Measurements from ENCODE around the gene SRRM4.
"Not testable (repeated sequence)": the region's sequence is repeated elsewhere in the genome, so short reads cannot be mapped to it uniquely, and the experiment has no call there.

Gene SRRM4

GRCh38 chr12:119102714-119103113 lies 121.4 kb downstream of the SRRM4 start:
- TF ChIP-seq CTBP1 (IDR thresholded peaks at IDR 0.05; ENCODE audit: borderline replicate concordance) (no peak), FOXM1 (IDR thresholded peaks at IDR 0.05; ENCODE audit: borderline replicate concordance) (no peak), ARNT (IDR thresholded peaks at IDR 0.05) (no peak), L3MBTL2 (conservative IDR thresholded peaks at IDR 0.05) (no peak), ZNF384 (IDR thresholded peaks at IDR 0.05) (no peak), SP1 (IDR thresholded peaks at IDR 0.05) (no peak), BHLHE40 (IDR thresholded peaks at IDR 0.05; ENCODE audit: borderline replicate concordance) (no peak), LEF1 (IDR thresholded peaks at IDR 0.05; ENCODE audit: borderline replicate concordance) (no peak), PKNOX1 (IDR thresholded peaks at IDR 0.05) (no peak), TARDBP (IDR thresholded peaks at IDR 0.05) (no peak), NFRKB (IDR thresholded peaks at IDR 0.05) (no peak), SUZ12 (IDR thresholded peaks at IDR 0.05) (no peak), HDGF (IDR thresholded peaks at IDR 0.05; ENCODE audit: borderline replicate concordance) (no peak), ELF4 (IDR thresholded peaks at IDR 0.05) (no peak), FOXK2 (IDR thresholded peaks at IDR 0.05) (no peak), FOXA1 (IDR thresholded peaks at IDR 0.05) (no peak)
- ChIA-PET POLR2A (no interaction called here), CTCF (no interaction called here)
- DNase-seq (ENCODE audit: extremely low spot score) = no peak

- CTCF ChIA-PET, POLR2A ChIA-PET: not testable (repeated sequence)
These were observed 123.6 kb downstream of the SRRM4 start for GRCh38 chr12:119104969-119105368.

GRCh38 chr12:119113496-119113986 lies 132.2 kb downstream of the SRRM4 start:
- no peak for DNase-seq (ENCODE audit: extremely low spot score)
- TF ChIP-seq ZNF384 (IDR thresholded peaks at IDR 0.05) (no peak), FOXM1 (IDR thresholded peaks at IDR 0.05; ENCODE audit: borderline replicate concordance) (no peak), SP1 (IDR thresholded peaks at IDR 0.05) (no peak), CTBP1 (IDR thresholded peaks at IDR 0.05; ENCODE audit: borderline replicate concordance) (no peak), HDGF (IDR thresholded peaks at IDR 0.05; ENCODE audit: borderline replicate concordance) (no peak), ARNT (IDR thresholded peaks at IDR 0.05) (no peak), FOXK2 (IDR thresholded peaks at IDR 0.05) (no peak)
- POLR2A ChIA-PET = no interaction called here
- CTCF ChIA-PET = no interaction called here

More at GRCh38 chr12:119104969-119105368, 123.6 kb downstream of the SRRM4 start:
- DNase-seq (ENCODE audit: extremely low spot score) = not testable (repeated sequence)

GRCh38 chr12:119114294-119114693 lies 133.0 kb downstream of the SRRM4 start:
- CTCF ChIA-PET = no interaction called here
- DNase-seq (ENCODE audit: extremely low spot score) = no peak
- POLR2A ChIA-PET = no interaction called here
- TF ChIP-seq ZNF384 (IDR thresholded peaks at IDR 0.05) (no peak), SP1 (IDR thresholded peaks at IDR 0.05) (no peak), LEF1 (IDR thresholded peaks at IDR 0.05; ENCODE audit: borderline replicate concordance) (no peak), FOXK2 (IDR thresholded peaks at IDR 0.05) (no peak), ARNT (IDR thresholded peaks at IDR 0.05) (no peak), NFRKB (IDR thresholded peaks at IDR 0.05) (no peak), PKNOX1 (IDR thresholded peaks at IDR 0.05) (no peak), L3MBTL2 (conservative IDR thresholded peaks at IDR 0.05) (no peak), BHLHE40 (IDR thresholded peaks at IDR 0.05; ENCODE audit: borderline replicate concordance) (no peak), HDGF (IDR thresholded peaks at IDR 0.05; ENCODE audit: borderline replicate concordance) (no peak), FOXM1 (IDR thresholded peaks at IDR 0.05; ENCODE audit: borderline replicate concordance) (no peak), CTBP1 (IDR thresholded peaks at IDR 0.05; ENCODE audit: borderline replicate concordance) (no peak)

- peak; percentile 62 for DNase-seq (ENCODE audit: extremely low spot score)
- TF ChIP-seq HDGF (IDR thresholded peaks at IDR 0.05; ENCODE audit: borderline replicate concordance) (no peak), NFRKB (IDR thresholded peaks at IDR 0.05) (no peak), FOXK2 (IDR thresholded peaks at IDR 0.05) (no peak), SP1 (IDR thresholded peaks at IDR 0.05) (no peak), L3MBTL2 (conservative IDR thresholded peaks at IDR 0.05) (no peak), ELF4 (IDR thresholded peaks at IDR 0.05) (no peak), ARNT (IDR thresholded peaks at IDR 0.05) (no peak), BHLHE40 (IDR thresholded peaks at IDR 0.05; ENCODE audit: borderline replicate concordance) (no peak), TARDBP (IDR thresholded peaks at IDR 0.05) (no peak), ZNF384 (IDR thresholded peaks at IDR 0.05) (no peak), FOXM1 (IDR thresholded peaks at IDR 0.05; ENCODE audit: borderline replicate concordance) (no peak), PKNOX1 (IDR thresholded peaks at IDR 0.05) (no peak), LEF1 (IDR thresholded peaks at IDR 0.05; ENCODE audit: borderline replicate concordance) (no peak), FOXA1 (IDR thresholded peaks at IDR 0.05) (no peak), CTBP1 (IDR thresholded peaks at IDR 0.05; ENCODE audit: borderline replicate concordance) (no peak), SUZ12 (IDR thresholded peaks at IDR 0.05) (no peak)
- POLR2A ChIA-PET = no interaction called here
- CTCF ChIA-PET = no interaction called here
These were observed 134.1 kb downstream of the SRRM4 start for GRCh38 chr12:119115296-119115905.

GRCh38 chr12:119117936-119118335 lies 136.6 kb downstream of the SRRM4 start:
- ChIA-PET POLR2A (no interaction called here), CTCF (no interaction called here)
- no peak for DNase-seq (ENCODE audit: extremely low spot score)
- TF ChIP-seq FOXA1 (IDR thresholded peaks at IDR 0.05) (no peak), FOXM1 (IDR thresholded peaks at IDR 0.05; ENCODE audit: borderline replicate concordance) (no peak), TARDBP (IDR thresholded peaks at IDR 0.05) (no peak), LEF1 (IDR thresholded peaks at IDR 0.05; ENCODE audit: borderline replicate concordance) (no peak), HDGF (IDR thresholded peaks at IDR 0.05; ENCODE audit: borderline replicate concordance) (no peak), PKNOX1 (IDR thresholded peaks at IDR 0.05) (no peak), SP1 (IDR thresholded peaks at IDR 0.05) (no peak), CTBP1 (IDR thresholded peaks at IDR 0.05; ENCODE audit: borderline replicate concordance) (no peak), ELF4 (IDR thresholded peaks at IDR 0.05) (no peak), ARNT (IDR thresholded peaks at IDR 0.05) (no peak), SUZ12 (IDR thresholded peaks at IDR 0.05) (no peak), FOXK2 (IDR thresholded peaks at IDR 0.05) (no peak)
